Suppressor macrophage treated with lipopolysaccharide for 4 hours (primary cell): ENCODE results near the gene WASL.
A peak's percentile ranks its signal among the peaks of the same experiment; 100 is the strongest.

Source experiments
- DNase-seq: peaks from one replicate; pipeline ENCODE4 v3.0.0-alpha.2; 2020

The WASL gene

DNA sequence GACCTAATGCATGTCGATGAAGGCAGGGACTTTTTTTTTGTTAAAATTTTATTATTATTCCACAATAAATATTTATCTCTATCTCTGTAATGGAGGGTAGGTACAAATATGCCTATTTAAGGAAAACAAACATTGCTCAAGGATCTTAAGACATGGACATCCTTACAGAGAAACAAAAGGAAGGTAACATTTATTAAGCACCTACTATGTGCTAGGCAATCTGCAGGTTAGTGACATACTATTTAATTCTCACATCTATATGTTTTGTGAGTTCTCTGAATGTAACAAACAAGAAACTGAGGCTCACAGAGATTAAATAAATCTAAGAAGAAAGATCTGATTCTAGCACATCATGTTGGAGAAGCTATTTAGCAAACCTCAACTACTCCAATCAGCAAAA lies 61.1 kb downstream of the WASL start:
- no peak for DNase-seq

DNA sequence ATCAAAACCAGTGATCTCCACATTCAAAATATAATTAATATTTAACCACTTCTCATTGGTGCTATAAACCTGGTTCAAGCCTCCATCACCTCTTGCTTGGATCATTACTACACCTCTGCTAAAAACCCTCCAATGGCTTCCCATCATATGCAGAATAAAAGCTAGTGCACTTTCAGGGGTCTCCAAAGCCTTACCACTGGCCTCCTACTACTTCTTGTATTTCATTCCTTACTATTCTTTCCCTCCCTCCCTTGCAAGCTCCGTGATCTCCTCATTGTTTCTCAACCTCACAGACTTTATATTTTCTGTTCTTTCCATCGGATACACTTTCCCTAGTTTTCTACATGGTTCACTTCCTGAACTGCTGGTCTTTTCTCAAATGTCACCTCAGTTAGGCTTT lies 61.6 kb downstream of the WASL start:
- no peak for DNase-seq

DNA sequence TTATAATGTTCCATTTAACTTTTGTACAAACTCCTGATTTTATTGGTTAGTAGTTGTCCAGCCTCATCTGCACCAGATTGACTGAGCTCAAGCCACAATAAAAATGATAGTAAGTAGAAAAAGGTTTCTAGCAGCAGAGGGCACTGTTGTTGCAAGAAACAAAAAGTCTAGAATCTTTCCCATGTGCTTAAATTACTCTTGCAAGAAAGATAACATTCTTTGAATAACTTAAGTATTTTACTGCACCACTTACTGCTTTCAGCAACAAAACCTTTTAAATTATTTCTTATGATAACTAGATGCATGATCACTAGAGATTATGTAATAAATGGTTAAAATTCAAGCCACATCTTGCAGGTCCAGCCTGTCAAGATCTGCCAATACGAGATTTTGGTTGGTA lies 66.1 kb downstream of the WASL start:
- peak; percentile 59 for DNase-seq

DNA sequence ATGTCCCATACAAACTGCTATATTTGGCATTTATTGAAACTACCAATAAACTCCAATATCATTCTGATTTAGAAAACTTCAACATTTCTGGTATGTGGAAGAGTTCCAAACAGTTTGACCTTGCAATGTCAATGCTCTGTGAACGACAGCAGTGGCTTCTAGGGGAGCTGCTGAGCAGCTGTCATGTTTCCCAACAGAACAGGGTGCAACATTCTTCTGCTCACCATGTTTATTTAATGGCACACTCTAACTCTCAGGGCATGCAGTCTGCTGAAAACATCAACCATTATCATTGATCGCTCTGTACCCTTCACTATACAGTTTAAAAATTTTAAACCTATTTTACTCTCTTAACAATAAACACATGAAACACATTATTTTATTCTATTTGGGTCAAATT lies 67.2 kb downstream of the WASL start:
- DNase-seq = no peak

DNA sequence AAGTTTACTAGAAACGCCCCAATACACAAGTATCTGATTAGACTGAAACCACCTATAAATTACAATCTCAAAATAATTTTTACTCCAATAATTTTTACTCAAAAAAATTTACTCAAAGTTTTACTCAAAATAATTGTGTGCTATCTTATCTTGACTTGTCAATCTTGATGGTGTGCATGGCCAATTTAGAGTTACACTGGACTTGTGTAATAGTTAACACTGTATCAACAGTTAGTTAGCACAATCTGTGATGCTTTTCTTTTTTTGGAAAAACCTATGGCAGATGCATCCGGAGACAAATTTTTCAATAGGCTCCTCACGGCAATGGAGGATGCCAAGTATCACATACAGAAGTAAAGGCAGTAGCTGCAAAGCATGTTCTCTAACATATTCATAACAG lies 68.2 kb downstream of the WASL start:
- DNase-seq = no peak

DNA sequence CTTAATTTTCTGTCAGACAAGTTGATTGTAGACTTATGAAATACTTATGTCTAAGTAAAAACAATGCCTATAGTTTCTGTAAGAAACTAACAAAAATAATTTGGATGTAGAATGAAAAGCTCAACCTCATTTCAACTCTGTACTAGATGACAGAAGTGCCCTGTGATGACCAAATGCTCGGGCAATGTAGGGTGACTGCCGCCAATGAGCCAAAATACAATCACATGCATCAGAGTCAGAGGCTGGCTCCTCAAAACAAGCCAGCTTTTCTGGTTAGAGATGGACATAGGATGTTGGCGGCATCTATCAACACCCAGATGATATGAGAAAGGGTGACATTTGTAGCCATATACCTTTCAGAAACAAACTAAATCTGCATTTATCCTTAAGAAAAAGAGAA lies 69.2 kb downstream of the WASL start:
- no peak for DNase-seq

DNA sequence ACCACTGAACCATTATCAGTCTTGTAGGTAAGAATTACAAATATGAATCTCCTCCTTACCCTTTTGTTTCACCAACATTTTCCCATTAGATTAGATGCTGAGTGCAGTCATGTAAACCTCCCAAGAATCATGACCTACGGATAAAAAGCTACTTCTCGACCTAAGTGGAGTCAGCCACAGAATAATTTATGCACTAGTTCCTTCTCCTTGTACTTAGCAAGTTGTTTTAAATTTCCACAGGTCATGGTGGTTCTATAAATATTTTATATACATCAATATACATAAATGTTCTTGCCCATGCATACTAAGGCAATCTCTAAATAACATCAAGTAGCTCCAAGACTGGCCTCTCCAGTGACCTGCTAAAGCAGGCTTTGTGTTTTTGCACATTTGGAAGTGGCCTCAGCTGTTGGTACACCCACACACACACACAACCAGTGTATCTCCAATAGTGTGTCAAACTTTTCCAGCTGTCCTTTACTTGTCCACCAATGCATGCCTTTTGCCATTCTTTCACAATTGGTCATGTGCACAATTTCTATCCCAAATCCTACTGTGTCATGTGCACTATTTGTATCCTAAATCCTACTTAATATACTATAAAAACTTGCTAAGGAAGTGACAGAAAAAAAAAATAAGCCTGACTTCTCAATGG lies 71.6 kb downstream of the WASL start:
- no peak for DNase-seq

DNA sequence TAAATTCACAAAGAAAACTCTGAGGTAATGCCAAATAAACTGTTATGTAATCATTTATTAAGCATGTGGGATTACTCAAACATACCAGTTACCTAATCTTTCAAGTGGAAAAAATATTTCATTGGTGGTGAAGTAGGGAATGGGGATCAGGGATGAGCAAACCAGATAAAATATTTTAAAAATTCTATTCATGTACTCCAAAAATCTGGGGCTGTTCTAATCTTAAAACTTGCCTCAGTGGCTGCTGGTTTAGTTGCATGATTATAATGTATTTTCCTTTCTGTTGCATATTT lies 73.7 kb downstream of the WASL start:
- peak; percentile 7 for DNase-seq

DNA sequence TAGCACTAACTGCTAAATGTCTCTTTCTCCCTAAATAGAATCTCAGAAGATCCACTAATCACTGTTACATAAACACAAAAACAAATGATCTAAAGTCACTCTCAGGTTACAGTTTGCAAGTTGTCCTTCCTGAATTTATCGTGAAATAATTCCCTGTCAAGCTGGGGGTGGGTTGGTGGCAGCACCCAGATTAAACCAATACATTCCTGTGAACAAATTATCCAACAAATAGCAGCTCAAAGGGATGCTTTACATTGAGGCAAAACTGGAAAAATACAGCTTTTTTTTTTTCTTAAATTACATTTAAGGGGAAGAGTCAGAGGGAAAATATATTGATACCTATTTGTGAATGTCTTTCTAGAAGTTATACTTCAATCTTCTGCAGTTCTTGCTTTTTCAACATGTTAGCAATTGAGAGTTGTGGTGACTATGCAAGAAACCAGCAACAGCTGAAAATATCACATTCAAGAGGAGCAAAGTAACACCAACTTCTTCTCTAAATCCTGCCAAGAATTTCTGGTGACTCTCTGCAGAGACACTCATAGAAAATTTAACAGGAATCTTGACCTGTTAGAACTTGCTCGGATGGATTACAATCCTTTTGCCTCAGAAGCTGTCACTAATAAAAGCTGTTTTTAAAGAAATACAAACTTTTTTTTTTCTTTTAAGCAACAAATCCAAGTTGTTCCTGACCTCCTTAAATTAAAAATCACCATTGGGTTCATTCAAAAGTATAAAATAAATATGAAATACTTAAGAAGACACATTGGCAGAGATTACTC lies 74.2 kb downstream of the WASL start:
- DNase-seq = no peak

DNA sequence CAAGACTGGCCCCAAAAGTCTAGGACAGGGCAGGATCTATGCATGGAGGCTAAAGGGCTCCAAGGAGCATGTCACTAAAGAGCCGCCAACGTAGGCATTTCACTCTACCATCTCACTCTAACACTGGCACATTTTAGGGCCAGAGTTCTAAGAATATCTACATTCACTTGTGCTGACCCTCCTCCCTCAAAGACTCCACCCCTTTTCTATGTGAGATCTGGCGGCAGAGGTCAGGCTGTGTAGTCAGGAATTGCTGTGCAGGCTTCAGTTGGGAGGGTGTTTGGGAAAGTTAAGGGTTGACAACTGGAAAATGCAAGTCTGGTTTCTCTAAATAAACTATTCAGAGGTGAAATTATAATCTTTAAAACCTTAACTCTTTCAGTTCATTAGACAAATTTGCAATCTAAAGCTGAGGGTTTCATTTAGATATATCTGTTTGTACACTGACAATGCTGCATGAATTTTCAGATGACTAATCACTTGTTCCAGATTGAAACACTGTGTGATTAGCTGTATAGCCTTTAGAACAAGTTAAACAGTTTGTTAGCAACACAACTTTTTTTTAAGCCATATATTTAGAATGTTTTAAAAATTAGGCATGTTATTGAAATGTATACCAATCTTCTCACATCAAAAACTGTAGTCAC lies 74.9 kb downstream of the WASL start:
- DNase-seq = no peak

DNA sequence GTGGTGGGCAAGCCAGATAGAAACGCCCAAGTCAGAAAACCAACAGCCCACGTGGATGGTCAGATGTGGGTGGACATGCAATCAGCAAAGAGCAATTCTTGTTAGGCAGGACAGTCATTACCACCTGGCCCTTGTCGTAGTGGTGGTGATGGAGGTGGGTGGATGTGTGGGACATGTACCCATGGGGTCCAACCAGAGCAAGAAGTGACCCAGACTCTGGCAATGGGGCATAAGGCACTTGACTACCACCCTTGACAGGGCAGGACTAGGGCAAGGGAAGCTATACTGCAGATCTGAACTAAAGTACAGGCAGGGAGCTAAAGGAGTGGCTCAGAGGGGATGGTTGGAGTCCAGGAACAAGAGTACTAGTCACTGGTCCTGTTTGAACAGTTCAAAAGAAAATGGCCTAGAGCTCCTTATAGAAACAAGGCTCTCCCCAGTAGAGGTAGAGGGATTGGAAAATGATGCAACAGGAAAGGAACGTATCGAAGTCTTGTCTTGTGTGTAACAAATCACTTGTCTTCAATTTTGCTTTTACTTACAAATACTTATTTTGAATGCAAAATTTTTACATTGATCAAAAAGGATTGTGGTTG lies 75.6 kb downstream of the WASL start:
- no peak for DNase-seq

DNA sequence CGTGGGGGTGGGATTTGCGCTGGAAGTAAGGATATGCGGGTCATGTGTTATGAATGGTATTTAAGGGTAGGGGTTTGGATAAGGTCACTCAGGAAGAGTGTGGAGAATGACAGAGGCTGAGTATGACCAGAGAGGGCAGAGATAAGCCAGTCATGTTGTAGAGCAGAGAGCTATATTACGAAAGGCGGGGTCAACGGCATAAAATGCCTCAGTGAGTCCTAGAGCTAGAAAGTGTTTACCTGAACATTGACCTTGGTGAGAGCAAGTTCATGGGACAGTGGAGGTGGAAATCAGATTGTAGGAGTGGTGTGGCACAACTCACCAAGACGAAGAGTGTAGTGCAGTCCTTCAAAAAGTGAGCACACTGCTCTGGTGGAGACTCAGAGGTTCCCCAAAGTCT lies 79.3 kb downstream of the WASL start:
- no peak for DNase-seq

DNA sequence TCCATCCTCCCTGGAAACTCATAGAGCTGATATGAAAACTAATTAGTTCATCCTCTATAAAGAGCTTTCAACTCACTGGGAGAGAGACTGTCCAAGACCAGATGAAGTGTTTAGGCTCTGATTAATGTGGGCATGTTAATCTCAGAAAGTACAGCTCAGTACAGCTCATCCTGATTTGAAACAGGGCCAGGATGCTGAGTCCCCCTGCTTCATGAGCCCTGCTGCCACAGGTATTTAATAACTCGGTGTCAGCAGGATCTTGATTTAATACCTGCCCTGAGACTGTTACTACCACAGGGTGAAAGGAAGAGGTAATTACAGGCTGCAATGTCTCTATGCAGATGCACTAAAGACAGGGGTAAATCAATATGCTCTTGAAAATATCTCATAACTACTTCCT lies 82.3 kb downstream of the WASL start:
- no peak for DNase-seq

DNA sequence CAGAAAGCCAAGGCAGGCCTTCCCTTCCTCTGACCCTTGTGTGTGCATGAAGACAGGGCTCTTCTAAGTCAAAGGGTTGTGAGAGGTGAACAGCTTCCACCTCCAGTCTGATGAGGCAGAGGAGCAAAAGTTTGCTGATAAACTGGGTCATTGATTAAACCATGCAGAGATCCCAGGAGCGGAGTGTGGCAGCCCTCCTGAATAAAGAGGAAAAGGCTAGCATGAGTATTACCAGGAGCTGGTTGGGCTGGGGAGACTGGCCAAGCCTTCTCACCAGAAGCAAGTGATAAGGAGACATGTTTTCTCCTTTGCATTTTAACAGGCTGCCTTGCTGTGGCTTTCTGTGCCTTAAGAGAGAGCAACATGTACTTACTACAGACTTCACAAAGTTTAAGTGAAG lies 82.9 kb downstream of the WASL start:
- no peak for DNase-seq

DNA sequence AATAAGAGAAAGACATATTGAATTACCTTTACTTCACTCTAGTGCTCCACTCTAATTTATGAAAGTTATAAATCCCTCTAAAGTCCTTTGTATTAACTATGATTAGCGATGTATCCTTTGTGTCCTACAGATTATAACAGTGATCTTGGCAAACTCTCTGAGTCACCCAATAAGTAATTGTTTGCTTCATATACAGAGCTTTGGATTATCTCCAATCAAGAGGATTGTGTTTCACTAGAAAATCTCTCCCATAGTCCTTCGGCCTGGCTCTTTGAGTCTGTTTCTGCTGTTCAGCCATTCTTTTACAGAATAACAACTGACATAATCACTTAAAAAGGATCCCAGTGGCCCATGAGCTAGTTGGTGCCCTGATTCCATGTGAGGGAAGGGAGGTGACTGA lies 83.6 kb downstream of the WASL start:
- DNase-seq = no peak

DNA sequence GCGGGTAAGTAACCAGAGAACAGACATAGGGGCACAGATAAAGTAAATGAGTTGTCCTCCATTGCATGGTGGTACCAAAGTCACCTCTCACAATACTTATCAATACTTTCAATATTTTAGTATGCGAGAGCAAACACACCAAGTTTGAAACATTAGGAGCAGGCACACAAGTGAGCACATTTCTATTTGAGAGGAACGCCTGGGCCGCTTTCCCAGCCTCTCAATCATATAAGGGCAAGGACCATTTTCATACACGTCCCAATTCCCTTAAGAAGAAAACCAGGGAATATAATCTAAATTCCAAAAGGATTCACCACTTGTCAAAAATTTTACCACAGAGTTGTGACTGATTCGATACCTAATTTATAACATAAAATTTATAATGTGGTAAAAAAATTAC lies 85.6 kb downstream of the WASL start:
- no peak for DNase-seq

DNA sequence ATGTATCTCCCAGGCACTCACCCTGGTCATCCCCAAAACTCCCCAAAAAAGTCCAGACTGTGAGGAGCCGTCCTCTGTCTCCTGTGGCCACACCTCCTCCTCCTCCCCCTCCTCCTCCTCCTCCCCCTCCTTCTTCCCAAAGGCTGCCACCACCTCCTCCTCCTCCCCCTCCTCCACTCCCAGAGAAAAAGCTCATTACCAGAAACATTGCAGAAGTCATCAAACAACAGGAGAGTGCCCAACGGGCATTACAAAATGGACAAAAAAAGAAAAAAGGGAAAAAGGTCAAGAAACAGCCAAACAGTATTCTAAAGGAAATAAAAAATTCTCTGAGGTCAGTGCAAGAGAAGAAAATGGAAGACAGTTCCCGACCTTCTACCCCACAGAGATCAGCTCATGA lies 86.0 kb downstream of the WASL start:
- DNase-seq = no peak

DNA sequence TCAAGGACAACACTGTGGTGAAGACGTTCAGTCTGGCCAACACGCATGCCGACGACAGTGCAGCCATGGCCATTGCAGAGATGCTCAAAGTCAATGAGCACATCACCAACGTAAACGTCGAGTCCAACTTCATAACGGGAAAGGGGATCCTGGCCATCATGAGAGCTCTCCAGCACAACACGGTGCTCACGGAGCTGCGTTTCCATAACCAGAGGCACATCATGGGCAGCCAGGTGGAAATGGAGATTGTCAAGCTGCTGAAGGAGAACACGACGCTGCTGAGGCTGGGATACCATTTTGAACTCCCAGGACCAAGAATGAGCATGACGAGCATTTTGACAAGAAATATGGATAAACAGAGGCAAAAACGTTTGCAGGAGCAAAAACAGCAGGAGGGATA lies 86.5 kb downstream of the WASL start:
- no peak for DNase-seq

DNA sequence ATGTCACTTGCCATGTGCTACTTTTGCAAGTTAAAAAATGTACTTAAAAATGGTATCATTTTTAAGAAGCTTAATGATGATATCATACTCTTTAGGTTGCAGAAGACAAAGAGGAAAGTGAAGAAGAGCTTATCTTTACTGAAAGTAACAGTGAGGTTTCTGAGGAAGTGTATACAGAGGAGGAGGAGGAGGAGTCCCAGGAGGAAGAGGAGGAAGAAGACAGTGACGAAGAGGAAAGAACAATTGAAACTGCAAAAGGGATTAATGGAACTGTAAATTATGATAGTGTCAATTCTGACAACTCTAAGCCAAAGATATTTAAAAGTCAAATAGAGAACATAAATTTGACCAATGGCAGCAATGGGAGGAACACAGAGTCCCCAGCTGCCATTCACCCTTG lies 87.0 kb downstream of the WASL start:
- no peak for DNase-seq

DNA sequence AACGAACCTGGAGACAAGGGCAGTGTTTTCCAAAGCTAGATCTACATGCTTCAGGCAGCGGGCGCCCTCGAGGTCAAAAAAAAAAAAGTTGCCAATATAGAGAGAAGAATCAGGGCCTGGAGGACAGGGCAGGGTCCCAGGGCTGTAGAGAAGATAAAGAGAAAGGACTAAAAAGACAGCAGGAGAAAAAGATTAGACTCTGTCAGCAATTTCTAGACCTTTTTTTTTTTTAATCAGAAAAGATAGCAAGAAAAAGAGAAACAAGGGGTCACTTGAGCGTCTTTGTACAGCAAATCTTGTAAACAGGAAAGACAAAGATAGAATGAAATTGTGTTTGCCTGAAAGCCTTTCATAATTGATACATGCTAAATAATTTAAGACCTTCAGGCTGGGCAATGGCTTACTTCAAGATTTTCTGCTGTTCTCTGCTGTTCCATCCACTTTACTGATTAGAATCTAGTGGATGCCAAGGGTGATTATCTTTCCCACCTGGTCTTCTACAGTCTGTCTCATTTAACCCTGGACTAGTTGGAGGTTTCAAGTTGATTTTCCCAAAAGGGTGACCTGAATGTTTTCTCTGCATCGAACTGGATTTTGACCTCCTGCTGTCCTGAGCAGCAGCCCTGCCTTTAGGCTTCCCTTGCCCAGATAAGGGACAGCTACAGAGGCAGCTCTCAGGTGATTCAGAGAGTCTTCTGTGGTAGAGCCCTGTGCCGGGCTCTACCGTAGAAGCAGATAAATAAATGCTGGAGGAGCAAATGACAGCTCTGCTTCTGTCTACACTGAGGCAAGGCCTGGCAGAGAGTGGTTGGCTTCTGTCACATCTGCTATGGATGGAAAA lies 88.1 kb downstream of the WASL start:
- DNase-seq = no peak

DNA sequence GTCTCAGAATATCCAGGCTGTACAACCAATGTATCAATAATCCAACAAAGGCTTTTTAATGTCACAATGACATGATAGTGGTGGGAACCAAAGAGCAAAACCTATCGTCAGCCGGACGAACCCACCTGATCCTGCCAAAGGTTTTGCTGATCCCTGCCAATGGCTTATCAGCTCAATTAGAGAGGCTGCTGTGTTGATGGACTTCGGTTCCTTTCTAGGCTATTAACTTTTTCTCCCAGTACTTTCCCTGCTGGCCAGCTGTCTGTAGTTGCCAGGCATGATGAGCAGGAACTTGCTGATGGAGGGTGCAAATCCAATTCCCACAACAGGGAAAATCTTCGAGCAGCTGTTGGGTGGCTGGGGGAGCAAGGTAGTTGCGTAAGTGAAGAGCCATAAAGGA lies 90.8 kb downstream of the WASL start:
- no peak for DNase-seq

DNA sequence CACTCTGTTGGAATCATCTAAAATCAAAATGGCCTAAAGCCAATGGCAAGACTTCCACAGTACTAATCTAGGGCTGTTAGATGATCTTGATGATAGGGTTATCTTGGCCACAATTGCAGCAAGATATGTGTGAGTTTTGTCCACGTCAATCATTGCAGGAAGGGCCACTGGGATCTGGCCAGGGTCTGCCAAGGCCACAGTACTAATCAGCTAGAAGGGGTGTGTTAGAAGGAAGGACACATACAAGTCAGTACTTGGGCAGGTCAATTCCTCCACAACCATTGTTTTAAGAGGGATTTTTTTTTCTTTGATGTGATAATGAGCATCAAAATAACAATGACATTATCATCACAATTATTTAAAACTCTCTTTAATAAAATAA lies 91.5 kb downstream of the WASL start:
- DNase-seq = no peak

DNA sequence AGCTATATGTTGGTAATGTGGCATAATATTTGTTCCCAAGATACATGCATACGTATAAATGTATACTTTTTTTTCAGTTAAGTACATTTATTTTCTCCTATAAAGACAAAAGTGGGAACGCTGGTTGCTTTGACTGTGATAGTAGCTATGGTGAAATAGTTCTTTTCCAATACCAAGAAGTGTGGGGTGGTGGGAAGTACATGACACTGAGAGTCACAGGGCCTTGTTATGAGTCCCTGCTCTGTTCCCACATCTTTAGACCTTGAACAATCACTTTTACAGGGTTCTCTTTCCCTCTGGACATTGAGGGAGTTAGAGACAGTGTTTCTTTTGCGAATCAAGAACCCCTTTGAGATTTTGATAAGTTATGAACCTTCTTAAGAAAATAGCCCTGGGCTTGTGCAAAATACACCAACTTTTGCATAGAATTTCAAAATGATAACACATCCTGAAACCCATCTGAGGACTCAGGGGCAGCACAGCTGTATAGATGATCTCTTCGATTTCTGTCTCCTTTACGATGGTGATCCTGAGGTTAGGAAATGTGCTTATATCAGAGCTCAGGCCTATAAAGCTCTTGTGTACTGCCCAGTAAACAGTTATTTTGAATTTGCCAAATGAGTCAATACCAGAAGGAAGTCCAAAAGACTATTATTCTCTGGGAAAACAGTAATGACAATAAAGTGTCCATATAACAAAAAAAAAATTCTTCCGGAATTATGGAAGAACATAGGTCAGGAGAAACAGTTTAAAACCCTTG lies 92.1 kb downstream of the WASL start:
- no peak for DNase-seq
